OCI-LY1 (cell line): ENCODE measurements around the gene TANC2.

Experiments used
- EZH2 ChIP-seq: fragments of 200-600 bp; sonication (generic), shearing (Covaris generic); IDR thresholded peaks from 2 replicates; pipeline ENCODE4 v1.8.0; 2017; ENCODE audit warnings: borderline replicate concordance, mixed run types, mild to moderate bottlenecking, antibody characterized with exemption, low read length, moderate library complexity, mixed read lengths
- TF ChIP-seq, protein P1 (sequence below): fragments of 200-600 bp; sonication (generic), shearing (Covaris generic); IDR thresholded peaks from 2 replicates; pipeline ENCODE4 v1.5.1; 2017; ENCODE audit warnings: mild to moderate bottlenecking, antibody characterized with exemption, low read length, moderate library complexity, mixed read lengths

DNA sequence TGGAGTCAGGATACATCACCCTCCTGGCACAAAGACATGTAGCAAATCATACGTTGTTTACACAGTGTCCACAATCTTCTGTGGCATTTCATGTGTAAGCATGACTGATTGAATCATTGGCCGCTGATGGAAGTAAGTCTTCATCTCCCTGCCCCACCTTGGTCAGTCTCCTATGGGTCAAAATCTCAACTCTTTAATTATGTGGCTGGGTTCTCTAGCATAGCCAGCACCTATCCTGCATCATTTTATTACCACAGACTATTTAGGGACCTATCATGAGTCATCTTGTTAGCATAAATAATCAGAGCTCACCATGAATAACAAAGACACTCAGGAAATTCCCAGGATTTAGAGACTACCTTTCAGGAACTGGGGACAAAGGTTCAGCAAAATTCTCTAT lies 15.9 kb downstream of the TANC2 start:
- TF ChIP-seq, protein P1, sequence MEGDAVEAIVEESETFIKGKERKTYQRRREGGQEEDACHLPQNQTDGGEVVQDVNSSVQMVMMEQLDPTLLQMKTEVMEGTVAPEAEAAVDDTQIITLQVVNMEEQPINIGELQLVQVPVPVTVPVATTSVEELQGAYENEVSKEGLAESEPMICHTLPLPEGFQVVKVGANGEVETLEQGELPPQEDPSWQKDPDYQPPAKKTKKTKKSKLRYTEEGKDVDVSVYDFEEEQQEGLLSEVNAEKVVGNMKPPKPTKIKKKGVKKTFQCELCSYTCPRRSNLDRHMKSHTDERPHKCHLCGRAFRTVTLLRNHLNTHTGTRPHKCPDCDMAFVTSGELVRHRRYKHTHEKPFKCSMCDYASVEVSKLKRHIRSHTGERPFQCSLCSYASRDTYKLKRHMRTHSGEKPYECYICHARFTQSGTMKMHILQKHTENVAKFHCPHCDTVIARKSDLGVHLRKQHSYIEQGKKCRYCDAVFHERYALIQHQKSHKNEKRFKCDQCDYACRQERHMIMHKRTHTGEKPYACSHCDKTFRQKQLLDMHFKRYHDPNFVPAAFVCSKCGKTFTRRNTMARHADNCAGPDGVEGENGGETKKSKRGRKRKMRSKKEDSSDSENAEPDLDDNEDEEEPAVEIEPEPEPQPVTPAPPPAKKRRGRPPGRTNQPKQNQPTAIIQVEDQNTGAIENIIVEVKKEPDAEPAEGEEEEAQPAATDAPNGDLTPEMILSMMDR, result no peak
- TF ChIP-seq EZH2, result no peak
